Measurements from ENCODE around the gene NDUFA11. TPM values are rescaled to one million over a fixed set of nuclear protein-coding genes. Genes with fewer than 3 reads are reported as not detected.
"Not testable (repeated sequence)": the region's sequence is repeated elsewhere in the genome, so short reads cannot be mapped to it uniquely, and the experiment has no call there.

Gene NDUFA11
- polyA plus RNA-seq, 1 experiment: 351 TPM

DNA sequence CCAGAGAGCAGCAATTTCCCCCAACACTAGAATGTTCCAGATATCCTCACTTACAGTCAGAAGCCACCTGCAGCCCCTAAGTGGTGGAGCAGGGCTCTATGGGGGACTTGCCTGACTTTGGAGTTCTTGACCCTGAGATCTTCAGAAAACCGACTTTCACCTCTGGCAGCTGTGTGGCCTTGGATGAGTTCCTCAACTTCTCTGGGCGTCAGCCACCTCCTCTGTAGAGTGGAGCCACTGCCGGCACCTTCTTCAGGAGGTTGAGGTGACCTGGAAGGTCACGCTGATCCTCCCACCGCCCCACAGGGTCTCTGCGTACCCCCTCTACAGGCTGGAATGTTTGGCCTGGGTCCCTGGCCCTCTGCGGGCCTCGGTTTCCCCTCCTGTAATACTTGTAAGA is 26.2 kb downstream of the NDUFA11 start:
- Histone ChIP-seq H3K27me3 (ENCODE audit: control insufficient read depth, insufficient read depth, low read length) (peaks cover 3% of the 10 kb centered on the region), H3K36me3 (ENCODE audit: control insufficient read depth, insufficient read depth, low read length) (no peaks in the 10 kb centered on the region), H3K4me3 (ENCODE audit: low read depth, low read length) (no peak overlapping the region)
- no peak for TF ChIP-seq CTCF (IDR thresholded peaks at IDR 0.05; ENCODE audit: insufficient read depth, low read depth, low read length)
- POLR2A ChIA-PET: interaction anchor here (0.6 kb wide), 1 partner anchor 19 kb away, joined by 8 read pairs; no protein-coding TSS in a partner anchor
- DNase-seq (ENCODE audit: low read depth): no peak
- CTCF ChIA-PET: interaction anchor here (1.9 kb wide), 1 partner anchor 73 kb away, joined by 11 read pairs; no protein-coding TSS in a partner anchor

- POLR2A ChIA-PET: interaction anchor here (0.6 kb wide), 1 partner anchor 29 kb away, joined by 5 read pairs; no protein-coding TSS in a partner anchor
- H3K27me3 ChIP-seq (ENCODE audit: control insufficient read depth, insufficient read depth, low read length); DNase-seq (ENCODE audit: low read depth); CTCF ChIA-PET; H3K4me3 ChIP-seq (ENCODE audit: low read depth, low read length); H3K36me3 ChIP-seq (ENCODE audit: control insufficient read depth, insufficient read depth, low read length): not testable (repeated sequence)
Observed at GRCh38 chr19:5874496-5874895, 29.1 kb downstream of the NDUFA11 start.

DNA sequence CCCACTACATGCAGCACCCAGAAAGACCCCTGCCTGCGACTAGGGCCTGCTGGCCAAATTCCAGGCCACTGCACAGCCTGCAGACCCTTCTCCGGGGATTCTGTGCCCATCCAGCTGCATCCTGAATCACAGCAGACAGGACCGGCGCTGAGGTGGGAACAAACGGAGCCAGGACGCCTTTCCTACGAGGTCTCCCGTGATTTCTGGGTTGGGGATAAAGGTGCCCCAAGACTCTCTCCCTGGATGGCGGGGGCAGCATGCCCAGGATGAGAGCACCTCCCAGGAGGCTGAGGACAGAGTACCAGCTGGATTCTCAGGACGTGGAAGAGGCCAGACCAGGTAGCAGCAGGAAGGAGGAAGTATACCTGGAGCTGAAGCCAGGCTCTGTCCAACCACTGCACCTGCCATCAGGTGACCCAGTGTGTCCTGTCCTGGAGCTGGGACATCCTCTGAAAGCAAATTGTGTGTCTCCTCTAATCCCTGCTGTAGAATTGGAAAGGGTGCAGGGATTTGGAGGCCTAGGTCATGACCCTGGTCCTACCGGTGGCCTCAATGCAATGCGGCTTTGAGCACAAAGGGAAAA is 29.9 kb downstream of the NDUFA11 start:
- DNase-seq (ENCODE audit: low read depth): no peak
- no peak for TF ChIP-seq CTCF (IDR thresholded peaks at IDR 0.05; ENCODE audit: insufficient read depth, low read depth, low read length)
- ChIA-PET CTCF (no interaction called here), POLR2A (no interaction called here)
- no peak overlapping the region for H3K4me3 ChIP-seq (ENCODE audit: low read depth, low read length)
- H3K27me3 ChIP-seq (ENCODE audit: control insufficient read depth, insufficient read depth, low read length): 0 out of 2 replicates have a peak, but pooled peaks cover 2% of the 10 kb centered on the region
- H3K36me3 ChIP-seq (ENCODE audit: control insufficient read depth, insufficient read depth, low read length): no peaks in the 10 kb centered on the region

DNA sequence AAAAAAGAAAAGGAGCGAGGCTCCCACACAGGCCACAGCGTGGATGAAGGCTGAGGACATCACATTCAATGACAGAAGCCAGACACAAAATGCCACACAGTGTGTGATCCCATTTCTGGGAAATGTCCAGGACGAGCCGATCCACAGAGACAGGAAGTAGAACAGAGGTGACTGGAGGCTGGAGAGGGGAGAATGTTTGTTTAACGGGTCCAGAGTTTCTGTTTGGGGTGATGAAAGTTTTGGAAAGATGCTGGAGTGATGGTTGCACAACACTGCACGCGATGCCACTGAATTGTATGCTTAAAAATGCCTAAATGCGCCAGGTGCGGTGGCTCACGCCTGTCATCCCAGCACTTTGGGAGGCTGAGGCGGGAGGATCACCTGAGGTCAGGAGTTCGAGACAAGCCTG is 32.6 kb downstream of the NDUFA11 start:
- CTCF ChIA-PET: interaction anchor here (1.6 kb wide), 1 partner anchor 67 kb away, joined by 5 read pairs; no protein-coding TSS in a partner anchor
- POLR2A ChIA-PET: interaction anchor here (0.6 kb wide), 1 partner anchor 33 kb away, joined by 3 read pairs; no protein-coding TSS in a partner anchor

GRCh38 chr19:5867201-5868136 is 36.1 kb downstream of the NDUFA11 start:
- TF ChIP-seq CTCF (IDR thresholded peaks at IDR 0.05; ENCODE audit: insufficient read depth, low read depth, low read length): no peak
- no peaks in the 10 kb centered on the region for H3K36me3 ChIP-seq (ENCODE audit: control insufficient read depth, insufficient read depth, low read length)
- no peak overlapping the region for H3K4me3 ChIP-seq (ENCODE audit: low read depth, low read length)
- H3K27me3 ChIP-seq (ENCODE audit: control insufficient read depth, insufficient read depth, low read length): 0 out of 2 replicates have a peak, but pooled peaks cover 2% of the 10 kb centered on the region
- CTCF ChIA-PET: no interaction called here
- no peak for DNase-seq (ENCODE audit: low read depth)
- POLR2A ChIA-PET: no interaction called here

More for the DNA sequence above, 32.6 kb downstream of the NDUFA11 start:
- H3K36me3 ChIP-seq (ENCODE audit: control insufficient read depth, insufficient read depth, low read length): no peaks in the 10 kb centered on the region
- H3K4me3 ChIP-seq (ENCODE audit: low read depth, low read length): no peak overlapping the region
- 0 out of 2 replicates have a peak, but pooled peaks cover 2% of the 10 kb centered on the region for H3K27me3 ChIP-seq (ENCODE audit: control insufficient read depth, insufficient read depth, low read length)
- TF ChIP-seq CTCF (IDR thresholded peaks at IDR 0.05; ENCODE audit: insufficient read depth, low read depth, low read length): no peak
- no peak for DNase-seq (ENCODE audit: low read depth)
